ENCODE results near the gene RPTOR. TPM values are rescaled to one million over a fixed set of nuclear protein-coding genes. Genes with fewer than 3 reads are reported as not detected.

The RPTOR gene
- total and polyA plus RNA-seq, 12 donors, result 7.9 to 30.3 (median 25.6) TPM

- Histone ChIP-seq H3K4me1 (peaks cover 0 to 22% (median 0%) of the 10 kb centered on the region in 9 donors), H3K36me3 (peaks cover 0 to 19% (median 0%) of the 10 kb centered on the region in 9 donors), H3K4me3 (no peak overlapping the region), H3K9me3 (no peaks in the 10 kb centered on the region), H3K27me3 (no peaks in the 10 kb centered on the region), H3K27ac (no peak overlapping the region)
- TF ChIP-seq CTCF (IDR thresholded peaks at IDR 0.05), result no peak
- DNase-seq, result no peak
- ATAC-seq, result no peak
- intact Hi-C loops (cut with DNase I), result no loop called here
- whole genome bisulfite sequencing, 2 donors, result 81 to 82% methylated on average over 5 of the region's 5 CpGs
Observed at GRCh38 chr17:80706463-80706867, 161.8 kb downstream of the RPTOR start.

- no peak for TF ChIP-seq CTCF (IDR thresholded peaks at IDR 0.05)
- Histone ChIP-seq H3K4me1 (peaks cover 0 to 17% (median 0%) of the 10 kb centered on the region in 9 donors), H3K27me3 (no peaks in the 10 kb centered on the region), H3K27ac (no peak overlapping the region), H3K36me3 (peaks cover 0 to 19% (median 0%) of the 10 kb centered on the region in 9 donors), H3K9me3 (no peaks in the 10 kb centered on the region), H3K4me3 (no peak overlapping the region)
- intact Hi-C loops (cut with DNase I), result no loop called here
- 88% methylated on average over 6 of the region's 6 CpGs for WGBS, 2 donors
- DNase-seq, result no peak
- ATAC-seq, result peak in 1 of 8 donors; percentile 13
Observed at GRCh38 chr17:80708480-80708879, 163.8 kb downstream of the RPTOR start.

GRCh38 chr17:80709090-80709695 is 164.6 kb downstream of the RPTOR start:
- intact Hi-C loops (cut with DNase I), result no loop called here
- Histone ChIP-seq H3K27ac (no peak overlapping the region), H3K36me3 (peaks cover 0 to 19% (median 0%) of the 10 kb centered on the region in 9 donors), H3K9me3 (no peaks in the 10 kb centered on the region), H3K4me1 (peaks cover 0 to 14% (median 0%) of the 10 kb centered on the region in 9 donors), H3K4me3 (no peak overlapping the region), H3K27me3 (no peaks in the 10 kb centered on the region)
- DNase-seq, result no peak
- ATAC-seq, result no peak
- no peak for TF ChIP-seq CTCF (IDR thresholded peaks at IDR 0.05)
- 92 to 93% methylated on average over 28 of the region's 28 CpGs for WGBS, 2 donors

- DNase-seq, result no peak
- intact Hi-C loops (cut with DNase I), result no loop called here
- H3K27ac ChIP-seq, result no peak overlapping the region
- peaks cover 0 to 19% (median 0%) of the 10 kb centered on the region in 9 donors for H3K36me3 ChIP-seq
- H3K4me3 ChIP-seq, result no peak overlapping the region
- peaks cover 0 to 8% (median 0%) of the 10 kb centered on the region in 11 donors for H3K9me3 ChIP-seq
- H3K4me1 ChIP-seq, result peaks cover 0 to 4% (median 0%) of the 10 kb centered on the region in 9 donors
- ATAC-seq, result no peak
- H3K27me3 ChIP-seq, result no peaks in the 10 kb centered on the region
- no peak for TF ChIP-seq CTCF (IDR thresholded peaks at IDR 0.05)
- 86 to 92% methylated on average over 4 of the region's 4 CpGs for WGBS, 2 donors
Observed at GRCh38 chr17:80710714-80711302, 166.2 kb downstream of the RPTOR start.
